SK-N-SH (cell line): ENCODE results near the gene UVRAG. TPM values are rescaled to one million over a fixed set of nuclear protein-coding genes. Genes with fewer than 3 reads are reported as not detected.

Experiments used
- CTCF ChIA-PET: fragments of 300-600, 350-600 bp; formaldehyde crosslinking; extraction: SDS; loops from one replicate; lab custom pipeline; 2021; lab: Yijun Ruan, JAX
- POLR2A ChIA-PET: fragments of 350-600 bp; sonication (Branson Sonifier 250); formaldehyde crosslinking; extraction: SDS; loops from one replicate; lab custom pipeline; 2020; ENCODE audit warnings: antibody characterized with exemption, inconsistent platforms; lab: Yijun Ruan, JAX
- DNase-seq: peaks from one replicate; pipeline ENCODE4 v3.0.0; 2012
- H2AFZ ChIP-seq: fragments of 200-600 bp; sonication (generic); 2 replicates; pipeline ENCODE4 v1.8.1; 2016; ENCODE audit warnings: antibody characterized with exemption, mild to moderate bottlenecking, low read depth
- H3F3A ChIP-seq: fragments of 200-600 bp; sonication (generic); replicated peaks from 2 replicates; pipeline ENCODE3; 2016; ENCODE audit warnings: antibody characterized with exemption, mild to moderate bottlenecking; ENCODE audit not compliant: insufficient read depth
- H3K27ac ChIP-seq, 2 experiments: fragments of 200-500 bp in 1 of 2; fragments of 200-600 bp in 1 of 2; sonication (Bioruptor generic) in 1 of 2; sonication (generic), shearing (Covaris generic) in 1 of 2; 2 replicates each; pipeline versions ENCODE4 v1.5.1 to v1.6.1; 2014 to 2016; ENCODE audit warnings: low read depth in 2 of 2, inconsistent platforms in 1 of 2, low read length in 1 of 2, mild to moderate bottlenecking in 1 of 2, mixed read lengths in 1 of 2
- H3K27me3 ChIP-seq: fragments of 200-600 bp; sonication (generic), shearing (Covaris generic); 2 replicates; pipeline ENCODE4 v1.6.1; 2016; ENCODE audit warnings: mixed run types; ENCODE audit not compliant: insufficient read depth
- H3K36me3 ChIP-seq, 2 experiments: fragments of 200-500 bp in 1 of 2; fragments of 200-600 bp in 1 of 2; sonication (Bioruptor generic) in 1 of 2; sonication (generic) in 1 of 2; replicated peaks in 1 of 2; 2 replicates each; pipeline versions ENCODE3 to v1.5.1; 2014 to 2016; ENCODE audit warnings: low read length in 1 of 2, mild to moderate bottlenecking in 1 of 2; ENCODE audit not compliant: insufficient read depth in 2 of 2, control insufficient read depth in 1 of 2
- H3K4me1 ChIP-seq, 2 experiments: fragments of 200-500 bp in 1 of 2; fragments of 200-600 bp in 1 of 2; sonication (Bioruptor generic) in 1 of 2; sonication (generic), shearing (Covaris generic) in 1 of 2; 2 replicates each; pipeline versions ENCODE4 v1.5.1 to v1.6.1; 2014 to 2016; ENCODE audit warnings: low read depth in 1 of 2, low read length in 1 of 2, mixed run types in 1 of 2; ENCODE audit not compliant: insufficient read depth in 2 of 2, control insufficient read depth in 1 of 2
- H3K4me2 ChIP-seq: fragments of 200-600 bp; sonication (generic), shearing (Covaris generic); 2 replicates; pipeline ENCODE4 v1.6.1; 2017; ENCODE audit warnings: mixed run types
- H3K4me3 ChIP-seq, 2 experiments: fragments of 200-500 bp in 1 of 2; fragments of 200-600 bp in 1 of 2; sonication (Bioruptor generic) in 1 of 2; sonication (generic), shearing (Covaris generic) in 1 of 2; 2 replicates each; pipeline versions ENCODE4 v1.5.1 to v1.8.1; 2014 to 2016; ENCODE audit warnings: low read depth in 2 of 2, inconsistent platforms in 1 of 2, low read length in 1 of 2, mild to moderate bottlenecking in 1 of 2, mixed read lengths in 1 of 2, moderate library complexity in 1 of 2
- H3K79me2 ChIP-seq: fragments of 200-600 bp; sonication (generic); 2 replicates; pipeline ENCODE4 v1.8.1; 2017; ENCODE audit warnings: mild to moderate bottlenecking; ENCODE audit not compliant: insufficient read depth
- H3K9ac ChIP-seq: fragments of 200-600 bp; sonication (generic); 2 replicates; pipeline ENCODE4 v1.6.1; 2017; ENCODE audit warnings: mixed run types
- H3K9me2 ChIP-seq: fragments of 200-600 bp; sonication (generic); 2 replicates; pipeline ENCODE4 v1.6.1; 2017; ENCODE audit warnings: mixed run types
- H3K9me3 ChIP-seq: fragments of 200-600 bp; sonication (generic); 2 replicates; pipeline ENCODE4 v1.6.1; 2017; ENCODE audit warnings: mixed run types, mild to moderate bottlenecking, moderate library complexity
- H4K20me1 ChIP-seq: fragments of 200-600 bp; sonication (generic); 2 replicates; pipeline ENCODE4 v1.6.1; 2017; ENCODE audit warnings: mild to moderate bottlenecking, mixed run types; ENCODE audit not compliant: insufficient read depth
- CTCF ChIP-seq: fragments of 200-600 bp; sonication (generic); IDR thresholded peaks from 2 replicates; pipeline ENCODE4 v1.6.1; 2017; ENCODE audit warnings: antibody characterized with exemption, mild to moderate bottlenecking, moderate library complexity
- EP300 ChIP-seq, 2 experiments: IDR thresholded peaks; 2 replicates each; pipeline versions ENCODE4 v1.4.0 to v1.6.1; 2012; ENCODE audit warnings: borderline replicate concordance in 1 of 2, low read depth in 1 of 2, low read length in 1 of 2
- EZH2phosphoT487 ChIP-seq: fragments of 200-600 bp; sonication (generic); IDR thresholded peaks from 2 replicates; pipeline ENCODE4 v1.6.1; 2017; ENCODE audit warnings: low read depth, mixed run types, mild to moderate bottlenecking, antibody characterized with exemption, moderate library complexity, borderline replicate concordance
- FOSL2 ChIP-seq: IDR thresholded peaks from 2 replicates; pipeline ENCODE4 v1.4.0; 2012; ENCODE audit warnings: low read depth, mild to moderate bottlenecking, moderate library complexity, borderline replicate concordance
- FOXJ3 ChIP-seq: sonication (generic); formaldehyde crosslinking; IDR thresholded peaks from 2 replicates; pipeline ENCODE4 v1.5.1; 2020; ENCODE audit warnings: mild to moderate bottlenecking, missing genetic modification reagents
- FOXM1 ChIP-seq: IDR thresholded peaks from 2 replicates; pipeline ENCODE4 v1.4.0; 2012; ENCODE audit warnings: low read depth, mild to moderate bottlenecking
- JUND ChIP-seq: IDR thresholded peaks from 2 replicates; pipeline ENCODE4 v1.4.0; 2012
- MAX ChIP-seq: IDR thresholded peaks from 2 replicates; pipeline ENCODE4 v1.4.0; 2012; ENCODE audit warnings: low read depth
- MXI1 ChIP-seq: IDR thresholded peaks from 2 replicates; pipeline ENCODE4 v1.6.1; 2012; ENCODE audit warnings: mild to moderate bottlenecking, low read depth, low read length, improper control_type of control experiment
- NRF1 ChIP-seq: IDR thresholded peaks from 2 replicates; pipeline ENCODE4 v1.6.1; 2012; ENCODE audit warnings: low read depth, mild to moderate bottlenecking, low read length
- PBX3 ChIP-seq: IDR thresholded peaks from 2 replicates; pipeline ENCODE4; 2012
- RAD21 ChIP-seq: IDR thresholded peaks from 2 replicates; pipeline ENCODE4 v1.6.1; 2012; ENCODE audit warnings: mild to moderate bottlenecking, low read length
- REST ChIP-seq: IDR thresholded peaks from 2 replicates; pipeline ENCODE4 v1.6.1; 2012; ENCODE audit warnings: mild to moderate bottlenecking, low read depth, low read length, moderate library complexity
- RFX5 ChIP-seq: IDR thresholded peaks from 2 replicates; pipeline ENCODE4 v1.6.1; 2012; ENCODE audit warnings: mild to moderate bottlenecking, improper control_type of control experiment, low read length
- RXRA ChIP-seq: IDR thresholded peaks from 2 replicates; pipeline ENCODE4 v1.4.0; 2012; ENCODE audit warnings: low read depth, mild to moderate bottlenecking, borderline replicate concordance
- SIN3A ChIP-seq: IDR thresholded peaks from 2 replicates; pipeline ENCODE4 v1.6.1; 2012; ENCODE audit warnings: low read depth, mild to moderate bottlenecking, low read length, moderate library complexity, borderline replicate concordance
- SMC3 ChIP-seq: IDR thresholded peaks from 2 replicates; pipeline ENCODE4 v1.6.1; 2012; ENCODE audit warnings: low read depth, low read length, improper control_type of control experiment
- TCF12 ChIP-seq: IDR thresholded peaks from 2 replicates; pipeline ENCODE4 v1.4.0; 2012
- YY1 ChIP-seq: IDR thresholded peaks from 2 replicates; pipeline ENCODE4 v1.4.0; 2012; ENCODE audit warnings: low read depth, mild to moderate bottlenecking
- ZBTB33 ChIP-seq: IDR thresholded peaks from 2 replicates; pipeline ENCODE4 v1.4.0; 2012; ENCODE audit warnings: low read depth, borderline replicate concordance
- WGBS: methylation state at CpG from one replicate; pipeline ENCODE4 v1.1.6; 2017; ENCODE audit warnings: low lambda C conversion rate; 5-methylcytosine and 5-hydroxymethylcytosine counted together
- polyA plus RNA-seq, 3 experiments: library from polyadenylated mRNA; depleted of rRNA; stranded (reverse); fragments of >200 nt; gene quantifications; 2 replicates each; pipeline ENCODE4 v1.2.3, GENCODE V29; 2012

UVRAG gene
- polyA plus RNA-seq, 1 of the 3 experiments (the other 2 are of a cell fraction) = 5.8 TPM

- H3K9me2 ChIP-seq = no peaks in the 10 kb centered on the region
- no peak overlapping the region for H3K9ac ChIP-seq
- ChIA-PET POLR2A (interaction anchor here (1.4 kb wide), 1 partner anchor 9 kb away, joined by 3 read pairs; no protein-coding TSS in a partner anchor), CTCF (interaction anchor here (0.8 to 2.9 kb wide), 4 partner anchors 22 to 287 kb away, joined by 3 to 20 read pairs (median 4); no protein-coding TSS in a partner anchor)
- H3K79me2 ChIP-seq = no peaks in the 10 kb centered on the region
- no peaks in the 10 kb centered on the region for H3K36me3 ChIP-seq
- no peak overlapping the region for H2AFZ ChIP-seq
- no peaks in the 10 kb centered on the region for H3K9me3 ChIP-seq
- no peaks in the 10 kb centered on the region for H3F3A ChIP-seq
- H3K4me3 ChIP-seq = no peak overlapping the region
- peaks cover 0 to 33% of the 10 kb centered on the region in 2 experiments; a peak in 1 of 4 replicates for H3K4me1 ChIP-seq
- peak overlapping the region in 1 of 2 experiments; percentile 14; a peak in 1 of 4 replicates for H3K27ac ChIP-seq
- no peaks in the 10 kb centered on the region for H4K20me1 ChIP-seq
- no peak for TF ChIP-seq FOSL2
- no peak for TF ChIP-seq EP300 (IDR thresholded peaks at IDR 0.05; ENCODE audit: borderline replicate concordance in 1 of 2, low read depth in 1 of 2, low read length in 1 of 2)
- no peak for TF ChIP-seq FOXM1
- no peak for TF ChIP-seq MXI1
- no peak for TF ChIP-seq SMC3
- TF ChIP-seq RXRA = no peak
- no peak for TF ChIP-seq MAX
- no peak for TF ChIP-seq YY1
- TF ChIP-seq ZBTB33 = no peak
- no peak for TF ChIP-seq EZH2phosphoT487
- TF ChIP-seq TCF12 = no peak
- TF ChIP-seq REST = no peak
- no peak for TF ChIP-seq RFX5
- no peak for TF ChIP-seq JUND
- TF ChIP-seq FOXJ3 (CRISPR knock-in tag) = no peak
- no peak for TF ChIP-seq NRF1
- no peak for TF ChIP-seq PBX3
- TF ChIP-seq CTCF = no peak
- no peak for TF ChIP-seq RAD21
- TF ChIP-seq SIN3A = no peak
- no peak overlapping the region for H3K4me2 ChIP-seq
- DNase-seq = peak; percentile 76
- H3K27me3 ChIP-seq = no peaks in the 10 kb centered on the region
- 79% methylated on average over 12 of the region's 15 CpGs for WGBS
Measured at GRCh38 chr11:76185931-76186401, 371.0 kb downstream of the UVRAG start.
